Tibial nerve (tissue), 4 donors: ENCODE measurements around the gene SLC39A11.

Experiments
- EP300 ChIP-seq, 2 donors: sonication (generic); formaldehyde crosslinking; IDR thresholded peaks; one replicate each; pipeline ENCODE4 v1.6.1; 2017; ENCODE audit warnings: antibody characterized with exemption in 2 of 2, mild to moderate bottlenecking in 1 of 2
- POLR2A ChIP-seq, 2 donors: fragments of 450-650 bp; IDR thresholded peaks; one replicate each; pipeline ENCODE4 v1.6.1; 2017; ENCODE audit warnings: antibody characterized with exemption in 2 of 2, mild to moderate bottlenecking in 2 of 2, moderate library complexity in 2 of 2
- TF ChIP-seq, protein P1 (sequence below), 5 experiments: fragments of 200-600 bp in 3 of 5; fragments of 450-650 bp in 2 of 5; sonication (generic) in 3 of 5; IDR thresholded peaks; one replicate each; pipeline ENCODE4 v1.5.1; 2016 to 2019; ENCODE audit warnings: antibody characterized with exemption in 5 of 5, mild to moderate bottlenecking in 3 of 5, moderate library complexity in 2 of 5

DNA sequence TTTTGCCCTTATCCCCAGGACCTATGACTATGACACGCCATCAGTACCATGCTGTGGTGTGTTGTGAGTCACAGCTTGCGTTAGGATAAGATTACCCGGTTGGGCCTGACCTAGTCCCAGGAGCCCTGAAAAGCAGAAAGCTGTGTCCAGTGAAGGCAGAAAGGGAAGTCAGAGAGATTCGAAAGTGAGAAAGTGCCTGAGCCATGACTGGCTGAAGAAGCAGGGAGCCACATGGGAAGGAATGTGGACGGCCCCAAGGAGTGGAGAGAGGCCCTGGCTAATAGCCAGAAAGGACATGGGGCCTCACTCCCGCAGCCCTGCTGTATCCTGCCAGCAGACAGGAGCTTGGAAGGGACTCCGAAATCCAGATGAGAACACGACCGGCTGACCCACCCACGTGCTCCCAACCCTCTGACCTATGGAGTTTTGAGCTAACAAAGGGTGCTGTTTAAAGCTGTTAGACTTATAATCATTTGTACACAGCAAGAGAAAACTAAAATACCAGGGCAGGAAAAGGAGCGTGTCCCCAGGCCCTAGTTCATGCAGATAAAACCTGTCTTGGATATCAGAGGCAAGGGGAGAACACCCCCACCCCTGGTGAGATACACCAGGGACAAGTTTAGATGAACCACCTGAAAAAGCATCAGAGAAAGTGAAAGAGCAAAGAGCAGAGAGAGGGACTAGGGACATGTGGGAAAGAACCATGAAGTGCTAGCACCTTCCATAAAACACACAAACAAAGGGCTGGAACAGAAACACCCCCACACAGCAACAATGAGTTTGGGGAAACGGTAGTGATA is 115.3 kb downstream of the SLC39A11 start:
- TF ChIP-seq, protein P1, sequence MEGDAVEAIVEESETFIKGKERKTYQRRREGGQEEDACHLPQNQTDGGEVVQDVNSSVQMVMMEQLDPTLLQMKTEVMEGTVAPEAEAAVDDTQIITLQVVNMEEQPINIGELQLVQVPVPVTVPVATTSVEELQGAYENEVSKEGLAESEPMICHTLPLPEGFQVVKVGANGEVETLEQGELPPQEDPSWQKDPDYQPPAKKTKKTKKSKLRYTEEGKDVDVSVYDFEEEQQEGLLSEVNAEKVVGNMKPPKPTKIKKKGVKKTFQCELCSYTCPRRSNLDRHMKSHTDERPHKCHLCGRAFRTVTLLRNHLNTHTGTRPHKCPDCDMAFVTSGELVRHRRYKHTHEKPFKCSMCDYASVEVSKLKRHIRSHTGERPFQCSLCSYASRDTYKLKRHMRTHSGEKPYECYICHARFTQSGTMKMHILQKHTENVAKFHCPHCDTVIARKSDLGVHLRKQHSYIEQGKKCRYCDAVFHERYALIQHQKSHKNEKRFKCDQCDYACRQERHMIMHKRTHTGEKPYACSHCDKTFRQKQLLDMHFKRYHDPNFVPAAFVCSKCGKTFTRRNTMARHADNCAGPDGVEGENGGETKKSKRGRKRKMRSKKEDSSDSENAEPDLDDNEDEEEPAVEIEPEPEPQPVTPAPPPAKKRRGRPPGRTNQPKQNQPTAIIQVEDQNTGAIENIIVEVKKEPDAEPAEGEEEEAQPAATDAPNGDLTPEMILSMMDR (IDR thresholded peaks at IDR 0.05), result no peak
- TF ChIP-seq POLR2A (IDR thresholded peaks at IDR 0.05) (no peak), EP300 (IDR thresholded peaks at IDR 0.05) (no peak)
